Measurements from ENCODE around the gene TPST2.

The TPST2 gene

DNA sequence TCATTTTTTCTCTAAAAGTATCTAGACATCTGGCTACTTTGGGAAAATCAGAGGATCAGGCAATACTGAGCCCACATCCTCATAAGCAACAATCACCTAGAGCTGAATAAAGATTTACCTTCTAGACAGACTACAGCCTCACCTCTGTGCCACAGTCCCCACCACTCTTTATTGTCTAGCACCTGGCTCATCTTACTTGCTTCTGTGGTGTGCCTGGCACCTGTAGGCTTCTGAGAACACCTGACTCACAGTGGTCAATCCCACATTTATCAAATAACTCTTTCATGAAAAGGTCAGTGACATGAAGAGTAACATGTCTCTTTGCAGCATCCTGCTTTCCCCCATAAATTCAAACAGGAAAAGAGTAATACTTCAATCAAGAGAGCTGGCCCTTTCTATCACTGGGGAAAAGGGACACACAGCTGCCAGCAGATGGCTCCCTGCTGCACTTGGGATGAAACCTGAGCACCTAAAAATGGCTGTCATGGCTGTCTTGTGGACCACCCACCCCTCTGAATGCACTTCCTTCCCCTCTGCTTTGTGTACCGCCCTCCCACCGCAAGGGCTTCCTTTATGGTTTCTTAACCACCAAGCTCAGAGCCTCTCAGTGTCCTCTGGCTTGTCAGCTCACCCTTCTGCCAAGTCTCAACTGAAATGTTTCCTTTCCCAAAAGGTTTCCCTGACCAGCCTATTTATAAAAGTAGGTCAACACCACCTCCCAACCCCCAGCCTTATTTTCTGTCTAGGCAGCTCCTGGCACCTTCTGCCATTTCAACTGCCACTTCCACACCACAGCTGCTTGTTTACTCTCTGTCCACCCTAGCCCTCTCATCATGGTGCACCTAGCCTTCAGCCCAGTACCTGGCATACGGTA lies 87.0 kb downstream of the TPST2 start:
- Histone ChIP-seq H3K4me1 (ENCODE audit: control insufficient read depth, insufficient read depth, low read length) (peaks cover 6% of the 10 kb centered on the region), H3K4me2 (ENCODE audit: low read length) (no peak overlapping the region), H3K27me3 (ENCODE audit: control insufficient read depth, insufficient read depth, low read length) (no peaks in the 10 kb centered on the region), H3K36me3 (ENCODE audit: insufficient read depth, low read length) (peaks cover 71% of the 10 kb centered on the region), H3K9ac (ENCODE audit: low read depth, low read length) (no peak overlapping the region), H3K9me3 (replicated peaks; ENCODE audit: low read length) (no peaks in the 10 kb centered on the region), H3K4me3 (ENCODE audit: low read length) (no peak overlapping the region)

DNA sequence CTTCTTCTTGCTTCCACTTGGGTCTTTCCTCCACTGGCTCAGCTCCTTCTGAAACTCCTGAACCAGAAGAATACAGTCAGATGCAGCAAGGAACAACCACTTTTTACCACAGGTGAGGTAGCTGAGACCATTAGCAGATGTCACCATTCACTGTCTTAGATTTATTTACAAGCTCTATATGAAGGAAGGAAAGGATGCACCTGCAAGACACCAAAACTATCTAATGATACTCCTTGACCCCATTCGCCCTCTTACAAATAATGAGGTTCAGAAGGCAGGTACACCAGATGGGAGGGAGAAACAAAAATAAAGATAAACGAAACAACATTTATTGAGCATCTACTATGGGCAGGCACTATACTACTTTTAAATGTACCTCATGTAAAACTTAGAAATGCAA lies 87.9 kb downstream of the TPST2 start:
- no peaks in the 10 kb centered on the region for H3K9me3 ChIP-seq (replicated peaks; ENCODE audit: low read length)
- no peak overlapping the region for H3K4me2 ChIP-seq (ENCODE audit: low read length)
- H3K36me3 ChIP-seq (ENCODE audit: insufficient read depth, low read length), result peaks cover 69% of the 10 kb centered on the region
- H3K9ac ChIP-seq (ENCODE audit: low read depth, low read length), result no peak overlapping the region
- no peak overlapping the region for H3K4me3 ChIP-seq (ENCODE audit: low read length)
- H3K4me1 ChIP-seq (ENCODE audit: control insufficient read depth, insufficient read depth, low read length), result peaks cover 6% of the 10 kb centered on the region
- H3K27me3 ChIP-seq (ENCODE audit: control insufficient read depth, insufficient read depth, low read length), result no peaks in the 10 kb centered on the region

DNA sequence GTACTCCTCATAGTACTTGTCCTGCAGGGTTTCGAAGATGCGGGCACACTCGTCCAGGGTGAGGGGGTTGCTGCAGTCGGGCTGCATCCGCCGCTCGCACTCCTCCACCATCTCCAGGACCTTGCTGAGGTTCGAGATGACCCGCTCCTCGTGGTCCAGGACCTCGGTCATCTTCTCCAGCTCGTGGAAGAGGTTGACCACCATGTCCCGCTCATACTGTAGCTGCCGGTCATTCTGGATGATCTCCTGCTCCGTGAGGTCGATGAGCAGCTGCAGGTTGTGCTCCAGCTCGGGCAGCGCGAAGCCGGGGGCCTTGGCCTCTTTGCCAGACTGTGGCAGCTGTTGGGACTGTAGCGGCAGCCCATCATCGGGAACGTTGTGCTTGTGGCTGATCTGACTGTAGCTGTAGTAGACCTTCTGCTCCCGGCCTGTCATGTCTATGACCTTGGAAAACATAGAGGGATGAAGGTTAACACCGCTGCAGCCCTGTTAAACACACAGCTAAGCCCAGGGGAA lies 90.7 kb downstream of the TPST2 start:
- peaks cover 6% of the 10 kb centered on the region for H3K4me1 ChIP-seq (ENCODE audit: control insufficient read depth, insufficient read depth, low read length)
- H3K4me3 ChIP-seq (ENCODE audit: low read length), result no peak overlapping the region
- H3K4me2 ChIP-seq (ENCODE audit: low read length), result no peak overlapping the region
- H3K9ac ChIP-seq (ENCODE audit: low read depth, low read length), result no peak overlapping the region
- H3K27me3 ChIP-seq (ENCODE audit: control insufficient read depth, insufficient read depth, low read length), result no peaks in the 10 kb centered on the region
- no peaks in the 10 kb centered on the region for H3K9me3 ChIP-seq (replicated peaks; ENCODE audit: low read length)
- H3K36me3 ChIP-seq (ENCODE audit: insufficient read depth, low read length), result peaks cover 72% of the 10 kb centered on the region

DNA sequence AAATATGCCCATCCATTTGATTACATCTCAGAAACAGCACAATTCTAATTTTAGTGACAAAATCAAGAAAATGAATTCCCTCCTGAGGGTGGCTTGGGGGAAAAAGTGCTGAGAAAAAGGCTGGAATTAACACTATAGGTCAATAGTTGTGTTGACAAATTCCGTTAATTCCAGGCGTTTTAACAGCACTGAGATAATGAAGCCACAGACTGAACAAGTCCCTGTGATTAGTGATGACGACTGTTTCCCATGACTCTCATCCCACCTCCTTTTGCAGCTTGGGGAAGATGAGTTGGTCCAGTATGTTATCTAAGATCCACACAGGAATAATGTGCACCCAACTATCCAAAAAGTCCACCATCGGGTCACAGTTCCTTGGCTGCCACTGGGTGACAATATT lies 93.5 kb downstream of the TPST2 start:
- H3K9me3 ChIP-seq (replicated peaks; ENCODE audit: low read length), result no peaks in the 10 kb centered on the region
- H3K27me3 ChIP-seq (ENCODE audit: control insufficient read depth, insufficient read depth, low read length), result no peaks in the 10 kb centered on the region
- no peak overlapping the region for H3K4me3 ChIP-seq (ENCODE audit: low read length)
- no peak overlapping the region for H3K4me2 ChIP-seq (ENCODE audit: low read length)
- H3K4me1 ChIP-seq (ENCODE audit: control insufficient read depth, insufficient read depth, low read length), result peaks cover 6% of the 10 kb centered on the region
- H3K36me3 ChIP-seq (ENCODE audit: insufficient read depth, low read length), result peaks cover 68% of the 10 kb centered on the region
- no peak overlapping the region for H3K9ac ChIP-seq (ENCODE audit: low read depth, low read length)

DNA sequence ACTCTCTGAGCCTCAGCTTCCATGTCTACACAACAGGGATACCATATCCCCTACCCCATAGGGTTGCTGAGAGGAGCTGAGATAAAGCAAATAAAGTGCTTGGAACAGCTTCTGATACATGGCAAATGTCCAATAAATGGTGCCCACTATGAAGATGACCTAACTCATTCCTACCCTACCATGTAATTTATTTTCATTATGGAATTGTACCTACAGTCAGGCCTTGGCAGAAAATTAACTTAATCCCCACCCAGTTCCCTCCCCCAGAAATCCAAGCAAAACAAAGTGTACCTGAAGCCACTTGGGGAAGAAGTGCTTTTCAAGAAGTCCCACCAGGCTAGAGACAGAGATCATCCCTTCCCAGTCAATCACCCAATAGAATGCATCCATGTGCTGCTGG lies 95.4 kb downstream of the TPST2 start:
- H3K27me3 ChIP-seq (ENCODE audit: control insufficient read depth, insufficient read depth, low read length), result no peaks in the 10 kb centered on the region
- no peak overlapping the region for H3K4me3 ChIP-seq (ENCODE audit: low read length)
- H3K36me3 ChIP-seq (ENCODE audit: insufficient read depth, low read length), result peaks cover 77% of the 10 kb centered on the region
- H3K9me3 ChIP-seq (replicated peaks; ENCODE audit: low read length), result no peaks in the 10 kb centered on the region
- H3K4me2 ChIP-seq (ENCODE audit: low read length), result no peak overlapping the region
- H3K9ac ChIP-seq (ENCODE audit: low read depth, low read length), result no peak overlapping the region
- no peaks in the 10 kb centered on the region for H3K4me1 ChIP-seq (ENCODE audit: control insufficient read depth, insufficient read depth, low read length)

DNA sequence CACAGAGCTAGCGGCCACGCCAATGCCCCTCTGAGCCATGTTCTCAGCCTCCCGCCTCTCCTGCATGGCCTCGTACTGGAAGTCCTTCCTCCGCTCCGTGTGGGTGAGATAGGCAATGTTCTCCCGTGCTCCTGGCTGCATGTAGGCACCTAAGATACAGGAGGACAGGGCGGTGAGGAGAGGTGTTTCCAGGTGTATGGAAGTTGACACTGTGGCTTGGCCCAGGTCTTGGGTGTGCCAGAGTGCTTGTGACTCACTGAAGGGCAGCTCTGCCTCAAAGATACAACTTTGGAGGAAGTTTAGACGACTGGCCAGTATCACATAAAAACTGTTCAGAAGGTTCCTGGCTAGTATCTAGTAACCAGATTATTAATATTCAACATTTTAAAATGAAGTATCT lies 97.7 kb downstream of the TPST2 start:
- no peaks in the 10 kb centered on the region for H3K9me3 ChIP-seq (replicated peaks; ENCODE audit: low read length)
- H3K9ac ChIP-seq (ENCODE audit: low read depth, low read length), result no peak overlapping the region
- H3K27me3 ChIP-seq (ENCODE audit: control insufficient read depth, insufficient read depth, low read length), result no peaks in the 10 kb centered on the region
- H3K4me1 ChIP-seq (ENCODE audit: control insufficient read depth, insufficient read depth, low read length), result no peaks in the 10 kb centered on the region
- no peak overlapping the region for H3K4me2 ChIP-seq (ENCODE audit: low read length)
- H3K36me3 ChIP-seq (ENCODE audit: insufficient read depth, low read length), result peaks cover 87% of the 10 kb centered on the region
- H3K4me3 ChIP-seq (ENCODE audit: low read length), result no peak overlapping the region

DNA sequence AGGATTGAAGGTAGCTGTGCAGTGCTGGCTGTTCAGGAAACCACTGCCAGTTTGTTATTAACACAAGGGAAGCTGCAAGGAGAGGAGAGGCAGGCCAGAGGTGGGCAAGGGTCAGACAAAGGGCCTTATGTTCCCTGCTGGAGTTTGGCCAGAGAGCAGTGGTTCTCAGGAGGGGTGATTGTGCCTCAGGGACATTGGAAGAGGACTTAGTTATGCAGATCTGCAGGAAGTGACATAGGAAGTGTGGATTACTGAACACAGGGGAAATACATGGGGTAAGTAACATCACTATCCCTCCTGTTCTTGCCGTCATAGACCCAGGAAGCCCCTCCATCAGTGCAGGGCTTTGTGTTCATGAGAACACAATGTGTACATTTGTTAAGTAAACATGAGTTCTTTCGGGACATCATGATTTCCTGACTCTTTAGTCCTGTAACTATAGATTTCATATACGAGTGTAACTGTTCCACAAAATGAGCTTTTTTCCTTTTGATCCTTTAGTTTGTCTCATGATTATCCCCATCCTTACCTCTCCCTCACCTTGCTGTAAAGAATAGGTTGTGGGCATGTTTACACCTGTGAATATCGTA lies 100.4 kb downstream of the TPST2 start:
- Histone ChIP-seq H3K36me3 (ENCODE audit: insufficient read depth, low read length) (peaks cover 67% of the 10 kb centered on the region), H3K4me3 (ENCODE audit: low read length) (no peak overlapping the region), H3K9ac (ENCODE audit: low read depth, low read length) (no peak overlapping the region), H3K4me1 (ENCODE audit: control insufficient read depth, insufficient read depth, low read length) (peaks cover 12% of the 10 kb centered on the region), H3K27me3 (ENCODE audit: control insufficient read depth, insufficient read depth, low read length) (no peaks in the 10 kb centered on the region), H3K9me3 (replicated peaks; ENCODE audit: low read length) (no peaks in the 10 kb centered on the region), H3K4me2 (ENCODE audit: low read length) (no peak overlapping the region)

DNA sequence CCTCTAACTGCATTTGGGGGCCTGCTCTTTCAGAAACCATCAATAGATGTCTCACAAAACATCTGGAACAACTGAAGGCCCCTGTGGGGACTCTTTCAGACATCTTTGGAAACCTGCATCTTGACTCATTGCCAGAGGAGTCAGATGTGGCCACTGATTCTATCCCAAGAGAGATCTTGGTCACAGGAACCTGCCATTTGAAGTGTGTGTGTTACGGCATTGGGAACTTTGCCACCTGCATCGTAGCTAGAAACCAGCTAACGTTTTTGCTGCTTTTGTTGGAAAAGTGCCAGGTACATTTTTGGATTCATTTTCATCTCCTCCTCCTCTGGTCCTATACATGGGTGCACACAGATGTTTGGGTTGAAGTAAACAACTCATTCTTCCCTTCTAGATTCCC lies 101.9 kb downstream of the TPST2 start:
- H3K4me2 ChIP-seq (ENCODE audit: low read length), result no peak overlapping the region
- no peak overlapping the region for H3K9ac ChIP-seq (ENCODE audit: low read depth, low read length)
- H3K36me3 ChIP-seq (ENCODE audit: insufficient read depth, low read length), result peaks cover 53% of the 10 kb centered on the region
- H3K4me1 ChIP-seq (ENCODE audit: control insufficient read depth, insufficient read depth, low read length), result peaks cover 16% of the 10 kb centered on the region
- no peak overlapping the region for H3K4me3 ChIP-seq (ENCODE audit: low read length)
- no peaks in the 10 kb centered on the region for H3K9me3 ChIP-seq (replicated peaks; ENCODE audit: low read length)
- H3K27me3 ChIP-seq (ENCODE audit: control insufficient read depth, insufficient read depth, low read length), result no peaks in the 10 kb centered on the region

DNA sequence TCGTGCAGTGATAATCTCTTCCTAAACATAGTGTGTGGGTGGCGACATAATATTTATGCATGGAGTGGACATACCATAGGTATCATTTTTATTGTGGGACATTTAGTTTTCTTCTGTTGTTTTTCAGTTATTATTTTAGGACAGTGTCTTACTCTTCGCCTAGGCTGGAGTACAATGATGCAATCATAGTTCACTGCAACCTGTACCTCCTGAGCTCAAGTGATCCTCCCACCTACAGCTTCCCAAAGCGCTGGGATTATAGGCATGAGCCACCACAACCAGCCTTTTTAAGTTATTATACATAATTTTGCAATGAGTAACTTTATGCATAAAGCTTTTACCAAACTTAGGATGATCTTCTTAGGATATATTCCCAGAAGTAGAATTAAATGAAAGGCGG lies 103.5 kb downstream of the TPST2 start:
- Histone ChIP-seq H3K4me3 (ENCODE audit: low read length) (no peak overlapping the region), H3K27me3 (ENCODE audit: control insufficient read depth, insufficient read depth, low read length) (no peaks in the 10 kb centered on the region), H3K4me2 (ENCODE audit: low read length) (no peak overlapping the region), H3K9me3 (replicated peaks; ENCODE audit: low read length) (no peaks in the 10 kb centered on the region), H3K4me1 (ENCODE audit: control insufficient read depth, insufficient read depth, low read length) (peaks cover 22% of the 10 kb centered on the region), H3K36me3 (ENCODE audit: insufficient read depth, low read length) (peaks cover 40% of the 10 kb centered on the region), H3K9ac (ENCODE audit: low read depth, low read length) (no peak overlapping the region)

DNA sequence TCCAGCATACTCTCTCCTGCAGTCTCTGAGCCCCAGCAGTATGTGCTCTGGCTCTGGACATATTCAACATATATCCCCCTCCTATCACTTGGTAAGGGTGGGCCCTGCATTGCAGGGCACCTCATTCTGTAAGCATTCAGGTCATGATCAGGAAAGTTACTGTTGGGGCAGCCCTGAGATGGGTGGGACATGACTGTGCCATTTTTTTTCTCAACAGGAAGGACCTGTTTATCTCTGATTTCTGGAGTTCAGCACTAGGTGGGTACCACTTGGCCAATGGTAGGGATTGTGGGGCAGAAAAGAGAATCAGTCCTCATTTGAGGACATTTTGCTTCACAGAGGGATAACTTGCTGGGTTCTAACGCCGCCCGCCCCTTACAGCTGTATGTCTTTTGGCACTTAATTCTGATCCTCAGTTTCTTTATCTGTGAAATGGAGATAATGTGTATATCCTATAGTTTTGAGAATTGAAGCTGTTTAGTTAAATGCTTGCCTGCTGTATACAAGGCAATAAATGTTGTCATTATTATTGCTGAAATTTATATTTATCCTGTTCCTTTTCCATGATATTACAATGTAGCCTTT lies 104.0 kb downstream of the TPST2 start:
- H3K36me3 ChIP-seq (ENCODE audit: insufficient read depth, low read length), result peaks cover 35% of the 10 kb centered on the region
- no peak overlapping the region for H3K4me3 ChIP-seq (ENCODE audit: low read length)
- no peak overlapping the region for H3K9ac ChIP-seq (ENCODE audit: low read depth, low read length)
- no peaks in the 10 kb centered on the region for H3K9me3 ChIP-seq (replicated peaks; ENCODE audit: low read length)
- peak overlapping the region; percentile 85 for H3K4me2 ChIP-seq (ENCODE audit: low read length)
- H3K4me1 ChIP-seq (ENCODE audit: control insufficient read depth, insufficient read depth, low read length), result peaks cover 22% of the 10 kb centered on the region
- H3K27me3 ChIP-seq (ENCODE audit: control insufficient read depth, insufficient read depth, low read length), result no peaks in the 10 kb centered on the region

DNA sequence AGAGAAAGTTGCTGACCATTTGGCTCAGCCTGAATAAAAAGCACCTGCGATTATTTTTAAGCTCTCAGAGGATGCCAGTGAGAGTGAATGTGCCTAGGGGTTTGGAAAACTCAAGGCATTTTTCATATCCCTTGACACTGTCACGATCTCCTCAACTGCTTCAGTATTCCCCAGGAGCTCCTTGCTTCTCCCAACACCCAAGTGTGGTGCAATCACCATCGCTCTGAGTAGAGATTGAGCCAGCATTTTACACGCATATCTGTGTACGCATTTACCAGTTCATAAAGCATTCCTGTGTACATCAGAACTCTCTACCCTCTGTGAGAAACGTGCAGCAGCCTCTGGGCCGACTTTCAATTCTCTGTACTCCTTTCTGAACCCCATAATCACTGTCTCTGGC lies 104.9 kb downstream of the TPST2 start:
- no peaks in the 10 kb centered on the region for H3K27me3 ChIP-seq (ENCODE audit: control insufficient read depth, insufficient read depth, low read length)
- H3K9ac ChIP-seq (ENCODE audit: low read depth, low read length), result peak overlapping the region; percentile 98
- peaks cover 22% of the 10 kb centered on the region for H3K4me1 ChIP-seq (ENCODE audit: control insufficient read depth, insufficient read depth, low read length)
- H3K36me3 ChIP-seq (ENCODE audit: insufficient read depth, low read length), result peaks cover 29% of the 10 kb centered on the region
- peak overlapping the region; percentile 95 for H3K4me3 ChIP-seq (ENCODE audit: low read length)
- H3K9me3 ChIP-seq (replicated peaks; ENCODE audit: low read length), result no peaks in the 10 kb centered on the region
- H3K4me2 ChIP-seq (ENCODE audit: low read length), result peak overlapping the region; percentile 85
